Measurements from ENCODE around the gene RFX2.

Gene RFX2

GRCh38 chr19:6061376-6062130 is 48.7 kb downstream of the RFX2 start:
- in situ Hi-C loops (cut with MboI; ENCODE audit: low sequenced_read_pairs), result no loop called here

DNA sequence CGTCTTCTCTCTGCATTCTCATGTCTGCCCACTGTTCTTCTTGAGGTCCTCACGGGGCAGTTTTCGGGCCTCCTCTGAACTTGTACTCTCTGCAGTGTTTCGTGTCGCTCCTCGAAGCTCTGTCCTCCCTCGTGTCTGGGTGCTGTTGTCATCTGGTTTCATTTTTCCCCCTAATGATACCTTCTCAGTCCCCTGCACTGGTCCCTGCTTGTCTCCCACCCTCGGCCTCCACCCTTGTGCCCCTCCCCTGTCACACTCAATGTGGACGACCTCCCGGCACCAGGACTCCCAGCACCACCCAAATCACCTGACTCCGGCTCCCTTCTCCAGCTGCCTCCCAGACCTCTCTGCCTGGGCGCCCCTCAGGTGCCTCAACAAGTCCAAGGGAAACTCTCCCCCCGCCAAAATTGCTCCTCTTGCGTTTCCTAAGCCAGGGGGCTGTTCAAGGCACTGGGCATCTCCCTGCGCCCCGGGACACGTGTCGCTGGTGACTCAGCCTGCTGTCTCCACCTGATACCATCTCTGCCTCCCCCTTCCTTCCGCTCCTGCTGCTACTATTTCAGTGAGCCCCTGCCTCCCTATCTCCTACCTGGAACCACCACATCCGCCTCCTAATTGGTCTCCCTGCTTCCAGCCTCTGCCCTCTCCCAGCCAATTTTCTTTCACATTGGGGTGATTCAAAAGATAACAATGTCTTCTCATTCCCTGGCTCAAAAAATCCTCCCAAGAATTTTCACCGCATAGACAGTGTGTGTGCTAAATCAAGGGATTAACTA is 49.5 kb downstream of the RFX2 start:
- in situ Hi-C loops (cut with MboI; ENCODE audit: low sequenced_read_pairs), result no loop called here

GRCh38 chr19:6059988-6060599 is 50.2 kb downstream of the RFX2 start:
- in situ Hi-C loops (cut with MboI; ENCODE audit: low sequenced_read_pairs), result loop anchor here (5.0 kb wide), 1 partner anchor 62 kb away; no protein-coding TSS in a partner anchor

DNA sequence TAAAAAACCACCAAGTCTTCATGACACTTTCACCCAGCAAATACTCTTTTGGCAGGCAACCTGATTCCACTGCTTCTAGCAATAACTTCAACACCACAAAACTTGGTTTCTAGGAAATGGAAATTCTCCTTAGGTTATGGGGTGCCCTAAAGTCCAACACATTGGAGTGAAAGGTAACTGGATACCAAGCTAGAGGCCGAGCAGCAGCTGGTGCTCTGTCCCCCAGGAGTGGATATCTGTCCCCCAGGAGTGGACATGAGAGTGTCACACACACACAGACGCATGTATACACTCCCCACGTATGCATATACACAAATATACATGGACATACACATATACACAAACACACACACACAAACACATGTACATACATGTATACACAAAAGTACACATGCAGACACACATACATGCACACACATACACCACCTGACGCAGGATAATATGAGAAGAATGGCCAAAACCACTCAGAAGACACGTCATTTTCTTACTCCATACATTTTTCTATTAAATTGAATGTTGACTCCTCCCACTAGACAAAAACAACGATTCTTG is 50.8 kb downstream of the RFX2 start:
- in situ Hi-C loops (cut with MboI; ENCODE audit: low sequenced_read_pairs), result loop anchor here (5.0 kb wide), 1 partner anchor 63 kb away; no protein-coding TSS in a partner anchor

DNA sequence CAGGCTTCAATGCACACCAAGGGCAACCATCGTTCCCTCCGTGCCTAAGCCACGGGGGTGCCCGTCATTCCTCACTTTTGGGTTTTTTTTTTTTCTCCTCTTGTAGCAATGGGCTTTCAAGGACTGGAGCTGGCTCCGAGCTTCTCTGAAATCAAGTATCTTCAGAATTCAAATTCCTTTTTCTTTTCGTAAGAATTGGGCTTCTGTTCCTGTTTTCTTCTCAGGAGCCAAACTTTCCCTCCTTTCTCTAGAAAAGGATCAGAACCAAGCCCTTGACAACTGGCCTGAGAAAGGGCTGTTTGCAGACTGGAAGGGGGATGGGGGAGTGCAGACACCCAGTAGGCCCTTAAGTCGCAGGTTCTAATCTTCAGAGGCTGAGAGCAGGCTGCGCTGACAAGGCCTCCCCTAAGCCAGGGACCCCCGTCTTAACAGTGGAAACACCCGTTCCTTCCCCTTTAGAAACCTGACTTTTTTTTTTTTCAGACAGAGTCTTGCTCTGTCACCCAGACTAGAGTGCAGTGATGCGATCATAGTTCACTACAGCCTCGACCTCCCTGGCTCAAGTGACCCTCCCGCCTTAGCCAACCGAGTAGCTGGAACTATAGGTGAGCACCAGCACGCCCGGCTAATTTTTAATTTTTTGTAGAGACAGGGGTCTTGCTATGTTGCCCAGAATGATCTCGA is 51.6 kb downstream of the RFX2 start:
- in situ Hi-C loops (cut with MboI; ENCODE audit: low sequenced_read_pairs), result loop anchor here (5.0 kb wide), 1 partner anchor 64 kb away; no protein-coding TSS in a partner anchor

DNA sequence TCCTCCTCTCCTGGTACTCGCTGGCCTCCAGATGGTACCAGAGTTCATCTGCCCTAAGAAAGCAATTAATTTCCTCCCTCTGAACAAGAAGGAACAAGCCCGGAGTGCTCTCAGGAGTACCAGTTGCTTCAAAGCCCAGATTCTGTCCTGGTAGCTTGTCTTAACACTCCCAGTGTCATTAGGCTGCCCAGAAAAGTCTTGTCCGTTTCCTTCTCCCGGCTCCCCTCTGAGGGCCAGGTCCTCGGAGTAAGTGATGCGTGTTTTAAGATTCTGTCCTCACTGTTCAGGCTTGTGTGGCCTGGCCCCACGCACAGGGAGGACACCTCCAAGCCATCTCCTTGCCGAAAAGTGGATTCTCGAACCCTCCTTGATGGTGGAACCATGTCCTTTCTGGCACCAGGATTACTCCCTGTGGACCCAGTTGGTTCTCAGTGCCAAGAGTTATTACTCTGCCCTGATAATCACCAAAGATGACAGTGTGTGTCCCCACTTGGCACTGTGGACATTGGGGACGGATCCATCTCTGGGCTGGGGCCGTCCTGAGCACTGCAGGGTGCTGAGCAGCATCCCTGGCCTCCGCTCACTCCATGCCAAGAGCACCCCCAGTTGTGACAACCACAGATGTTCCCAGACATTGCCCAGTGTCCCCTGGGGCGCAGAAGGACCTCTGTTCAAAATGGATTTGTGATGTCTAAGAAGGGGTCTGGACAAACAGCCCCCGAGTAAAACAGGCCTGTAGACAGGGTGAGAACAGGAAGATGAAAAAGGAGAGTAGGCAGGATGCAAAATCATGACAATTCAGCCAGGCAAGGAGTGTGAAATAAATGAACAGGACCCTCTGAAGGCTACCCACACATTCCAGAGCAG is 52.4 kb downstream of the RFX2 start:
- in situ Hi-C loops (cut with MboI; ENCODE audit: low sequenced_read_pairs), result loop anchor here (5.0 kb wide), 1 partner anchor 64 kb away; no protein-coding TSS in a partner anchor

DNA sequence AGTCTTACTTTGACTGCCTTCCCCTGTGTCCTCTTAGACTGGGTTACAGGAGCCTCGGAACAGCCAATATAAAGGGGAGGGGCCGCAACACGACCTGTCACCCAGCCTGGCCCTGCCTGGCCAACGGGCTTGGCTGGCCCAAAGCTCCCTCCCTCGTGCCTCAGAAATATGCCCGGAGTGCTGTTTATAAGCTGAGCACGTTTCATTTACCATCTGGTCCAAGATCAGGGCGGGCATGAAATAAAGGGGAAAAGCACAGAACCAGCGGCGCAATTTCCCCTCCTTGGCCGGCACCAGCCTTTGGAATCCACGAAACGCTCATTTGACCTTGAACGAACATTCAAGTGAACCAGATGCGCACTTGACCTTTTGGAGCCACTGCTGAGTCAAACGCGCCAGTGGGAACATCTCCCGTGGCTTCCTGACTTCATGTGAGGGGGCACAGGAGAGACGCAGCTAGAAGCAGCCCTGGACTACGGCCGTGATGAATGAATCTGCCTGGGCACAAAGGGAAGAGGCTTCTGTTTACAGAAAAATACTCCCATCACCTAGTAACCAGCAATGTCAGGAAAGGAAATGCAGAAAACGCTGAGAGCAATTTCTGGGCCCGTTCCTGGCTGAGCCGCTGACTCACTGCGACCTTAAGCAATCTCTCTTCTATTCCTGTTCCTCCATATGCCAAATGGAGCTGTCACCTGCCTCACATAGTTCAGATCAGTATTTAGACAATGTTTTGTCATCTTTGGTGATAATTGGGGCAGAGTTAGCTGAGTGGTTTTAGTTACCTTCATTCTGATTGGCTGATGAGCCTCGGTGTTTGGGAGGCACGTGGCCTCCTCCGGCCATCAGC is 53.3 kb downstream of the RFX2 start:
- in situ Hi-C loops (cut with MboI; ENCODE audit: low sequenced_read_pairs), result loop anchor here (5.0 kb wide), 1 partner anchor 65 kb away; no protein-coding TSS in a partner anchor

DNA sequence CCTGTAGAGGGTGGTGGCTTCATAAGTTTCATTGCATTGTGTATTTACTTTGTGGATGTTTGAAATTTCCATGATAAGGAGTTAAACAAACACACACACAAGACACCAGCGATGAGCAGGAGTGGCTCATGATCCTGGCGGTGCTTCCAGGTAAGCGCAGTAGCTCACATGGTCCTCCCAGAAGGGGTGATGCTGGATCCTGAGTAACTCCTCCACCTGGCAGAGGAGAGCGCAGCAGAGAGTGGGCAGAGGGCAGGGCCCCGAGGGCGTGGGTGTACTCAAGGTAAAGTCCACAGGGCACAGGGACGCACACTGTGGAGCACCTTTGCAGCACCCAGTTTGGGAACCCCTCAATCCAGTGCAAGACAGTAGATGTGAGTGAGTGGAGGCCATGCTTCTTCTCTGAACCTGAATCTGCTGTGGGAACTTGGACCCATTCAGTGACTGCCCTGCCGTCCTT is 54.0 kb downstream of the RFX2 start:
- in situ Hi-C loops (cut with MboI; ENCODE audit: low sequenced_read_pairs), result loop anchor here (5.0 kb wide), 1 partner anchor 66 kb away; no protein-coding TSS in a partner anchor

- in situ Hi-C loops (cut with MboI; ENCODE audit: low sequenced_read_pairs), result loop anchor here (5.0 kb wide), 1 partner anchor 67 kb away; no protein-coding TSS in a partner anchor
These were observed 55.1 kb downstream of the RFX2 start for GRCh38 chr19:6055013-6055795.

- in situ Hi-C loops (cut with MboI; ENCODE audit: low sequenced_read_pairs), result no loop called here
These were observed 61.4 kb downstream of the RFX2 start for GRCh38 chr19:6048793-6049405.

- in situ Hi-C loops (cut with MboI; ENCODE audit: low sequenced_read_pairs), result no loop called here
These were observed 62.0 kb downstream of the RFX2 start for GRCh38 chr19:6048348-6048747.

DNA sequence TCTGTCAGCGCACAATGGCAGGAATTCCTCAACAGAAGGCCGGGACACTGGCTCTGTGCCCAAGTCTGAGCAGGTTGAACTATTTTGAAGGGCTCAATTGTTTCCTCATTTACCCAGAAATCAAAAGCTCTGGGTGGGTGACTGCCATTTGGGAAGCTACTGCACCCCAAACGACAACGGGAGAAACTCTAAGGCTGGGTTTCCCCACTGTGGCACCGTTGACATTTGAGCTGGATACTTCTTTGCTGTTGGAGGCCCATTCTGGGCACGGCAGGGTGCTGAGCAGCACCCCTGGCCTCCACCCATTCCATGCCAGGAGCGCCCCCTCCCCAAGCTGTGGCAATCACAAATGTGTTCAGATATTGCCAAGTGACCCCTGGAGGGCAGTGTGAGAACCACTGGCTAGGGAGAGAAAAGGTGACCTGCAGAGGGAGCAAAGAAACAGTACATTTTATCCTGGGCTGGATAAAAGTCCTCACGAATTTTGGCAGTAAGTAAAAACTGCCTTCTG is 62.5 kb downstream of the RFX2 start:
- in situ Hi-C loops (cut with MboI; ENCODE audit: low sequenced_read_pairs), result no loop called here

DNA sequence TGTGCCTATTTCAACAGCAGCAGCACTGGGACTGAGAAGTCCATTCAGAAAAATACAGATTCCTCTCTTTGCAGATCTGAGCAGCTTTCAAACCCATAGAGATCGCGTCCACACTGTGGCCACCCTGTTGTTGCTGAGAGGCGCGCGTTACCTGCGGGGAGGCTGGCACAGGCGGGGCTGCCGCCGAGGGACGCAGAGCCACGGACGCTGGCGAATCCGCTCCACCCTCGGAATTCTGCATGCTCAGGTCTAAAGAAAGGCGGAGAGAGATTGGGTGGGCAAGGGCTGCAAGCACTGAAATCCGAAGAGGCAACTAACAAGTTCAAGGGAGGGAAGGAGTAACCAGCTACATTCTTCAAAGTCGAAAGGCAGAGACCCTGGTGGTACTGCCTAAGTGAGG is 63.0 kb downstream of the RFX2 start:
- in situ Hi-C loops (cut with MboI; ENCODE audit: low sequenced_read_pairs), result no loop called here

- in situ Hi-C loops (cut with MboI; ENCODE audit: low sequenced_read_pairs), result no loop called here
These were observed 65.2 kb downstream of the RFX2 start for GRCh38 chr19:6045108-6045507.

- in situ Hi-C loops (cut with MboI; ENCODE audit: low sequenced_read_pairs), result no loop called here
These were observed 66.1 kb downstream of the RFX2 start for GRCh38 chr19:6044056-6044805.

Measured in HL-60/S4 treated with retinoic acid at 250 ng/mL for 4 days and 3 days (cell line).